K562 (cell line): ENCODE data around the gene LAMB3. TPM values are rescaled to one million over a fixed set of nuclear protein-coding genes. Genes with fewer than 3 reads are reported as not detected.

ENCODE experiments used
- CEBPB ChIP-seq: fragments of 450-650 bp; IDR thresholded peaks from 2 replicates; pipeline ENCODE4 v1.6.1; 2016; ENCODE audit warnings: missing genetic modification characterization, missing compliant biosample characterization
- SMC3 ChIP-seq: conservative IDR thresholded peaks from 2 replicates; pipeline ENCODE4 v1.6.1; 2011; ENCODE audit warnings: low read depth, low read length, improper control_type of control experiment; ENCODE audit not compliant: insufficient read depth
- TFE3 ChIP-seq: fragments of 450-650 bp; formaldehyde crosslinking; IDR thresholded peaks from 2 replicates; pipeline ENCODE4 v1.4.0; 2020; ENCODE audit warnings: mild to moderate bottlenecking, mixed read lengths
- USF1 ChIP-seq: sonication (generic); formaldehyde crosslinking; IDR thresholded peaks from 2 replicates; pipeline ENCODE4 v1.9.0; 2022; ENCODE audit warnings: mild to moderate bottlenecking, missing genetic modification reagents
- ZNF217 ChIP-seq: sonication (generic); formaldehyde crosslinking; IDR thresholded peaks from 2 replicates; pipeline ENCODE4 v1.8.0; 2022; ENCODE audit warnings: mild to moderate bottlenecking, missing genetic modification reagents
- ZNF41 ChIP-seq: fragments of 250-450 bp; sonication (Bioruptor Pico); conservative IDR thresholded peaks from 2 replicates; pipeline ENCODE4 v1.4.0; 2020; ENCODE audit warnings: mild to moderate bottlenecking
- microRNA-seq: library from miRNA; unstranded; fragments of <30 nt; microRNA quantifications from one replicate; pipeline ENCODE4, GENCODE V29; 2018; ENCODE audit warnings: borderline microRNAs expressed
- polyA plus RNA-seq, 8 experiments: library from polyadenylated mRNA; depleted of rRNA in 4 of 8; stranded (reverse) in 5 of 8; unstranded in 3 of 8; fragments of >200 nt; fragmentation: Nextera tagmentation in 2 of 8; fragmentation: Illumina TruSeq in 1 of 8; extraction: Ambion mirVana in 2 of 8; extraction: Trizol in 1 of 8; gene quantifications; 2 replicates each; pipeline versions ENCODE4 v1.2.1 to v1.2.3, GENCODE V29; 2011 to 2014; ENCODE audit warnings: inconsistent platforms in 1 of 8, missing spikeins in 1 of 8
- total RNA-seq, 7 experiments: library from RNA; depleted of rRNA in 6 of 7; stranded (reverse); fragments of >200 nt in 6 of 7; fragmentation: Illumina TruSeq in 2 of 7; extraction: Trizol in 2 of 7; gene quantifications; 2 replicates each; pipeline versions ENCODE4 v1.2.1 to v1.2.3, GENCODE V29; 2011 to 2021; ENCODE audit warnings: low replicate concordance in 1 of 7

LAMB3 gene
- total and polyA plus RNA-seq, 9 of the 15 experiments (the other 6 are each of a cell fraction or from before 2014, with no cell fraction given): 0.08 to 1.3 (median 0.91) TPM

DNA sequence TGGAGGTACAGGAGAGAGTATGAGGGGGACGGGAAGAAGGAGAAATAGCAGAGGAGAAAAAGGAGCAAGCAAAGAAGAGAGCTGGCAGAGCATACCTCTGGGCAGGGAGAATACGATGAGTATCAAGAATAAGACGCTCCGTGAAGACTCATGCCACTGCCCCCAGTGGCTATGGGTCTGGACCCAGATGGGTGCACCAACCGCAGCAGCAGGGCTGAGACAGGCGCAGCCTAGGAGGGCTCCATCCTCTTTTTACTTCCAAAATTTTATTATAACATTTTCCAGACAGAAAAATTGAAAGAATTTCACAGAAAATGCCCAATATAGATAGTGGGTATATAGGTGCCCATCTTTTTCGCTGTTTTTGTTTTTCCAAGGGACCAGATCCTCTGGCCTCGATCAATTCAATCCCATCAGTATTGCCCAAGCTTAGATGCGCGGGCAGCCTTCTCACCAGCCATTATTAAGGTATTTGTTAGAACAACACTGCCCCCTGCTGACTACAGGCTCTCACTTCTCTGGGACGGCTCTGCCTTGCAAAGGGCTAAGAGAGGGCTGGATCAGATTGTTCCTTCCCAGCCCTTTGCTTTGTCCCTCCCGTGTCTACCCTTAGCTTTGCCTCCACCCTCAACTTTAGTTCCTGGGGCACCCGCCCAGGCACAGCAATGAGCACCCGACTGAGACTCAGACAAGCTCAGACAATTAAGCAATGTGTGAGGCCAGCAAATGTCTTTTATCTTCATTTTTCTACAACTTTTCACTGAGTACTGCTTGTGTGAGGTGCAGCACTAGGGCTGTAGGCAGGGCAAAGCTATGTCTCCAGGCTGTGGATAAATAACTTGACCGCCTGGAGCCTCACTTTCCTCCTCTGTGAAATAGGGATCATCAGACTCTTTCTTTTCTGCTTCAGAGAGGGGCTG is 86.2 kb downstream of the LAMB3 start (continued):
- TF ChIP-seq TFE3 (CRISPR knock-in tag): no peak
- TF ChIP-seq ZNF41 (CRISPR knock-in tag): no peak
- peak; percentile 41; the same call in 1 of the 2 replicates for TF ChIP-seq CEBPB (tag)
- TF ChIP-seq SMC3: peak; percentile 40; the same call in 1 of the 2 replicates
- TF ChIP-seq USF1 (CRISPR knock-in tag): no peak
- TF ChIP-seq ZNF217: no peak

Small RNAs within 50 kb of the gene (microRNA-seq; reads per million reads assigned to microRNA genes)
- not detected for gene MIR4260

Other genes starting within 250 kb of the LAMB3 start
- gene CAMK1G, start 68.7 kb downstream of the LAMB3 start, total RNA-seq (2014; rRNA removed): not detected in 2 replicates
- gene CAMK1G, start 68.7 kb downstream of the LAMB3 start, total RNA-seq (2014; rRNA removed; fragmentation: Illumina TruSeq; extraction: Trizol): not detected in 2 replicates
- gene CAMK1G, start 68.7 kb downstream of the LAMB3 start, total RNA-seq (2015; rRNA removed; fragmentation: Illumina TruSeq; extraction: Trizol): not detected in 2 replicates
- gene CAMK1G, start 68.7 kb downstream of the LAMB3 start, total RNA-seq (2021): not detected in 2 replicates
- not detected in 2 replicates for gene CAMK1G, start 68.7 kb downstream of the LAMB3 start, polyA plus RNA-seq (2011; rRNA removed)
- not detected in 2 replicates for gene CAMK1G, start 68.7 kb downstream of the LAMB3 start, polyA plus RNA-seq (2014; fragmentation: Illumina TruSeq; extraction: Trizol)
- not detected for gene CAMK1G, start 68.7 kb downstream of the LAMB3 start, polyA plus RNA-seq (2014; fragmentation: Nextera tagmentation; extraction: Ambion mirVana)
- not detected in 2 replicates for gene CAMK1G, start 68.7 kb downstream of the LAMB3 start, polyA plus RNA-seq (2014; rRNA removed)
- 60.4 and 79.0 TPM in 2 replicates for gene G0S2, start 23.0 kb upstream of the LAMB3 start, total RNA-seq (2014; rRNA removed)
- 10.6 and 11.4 TPM in 2 replicates for gene G0S2, start 23.0 kb upstream of the LAMB3 start, total RNA-seq (2014; rRNA removed; fragmentation: Illumina TruSeq; extraction: Trizol)
- gene G0S2, start 23.0 kb upstream of the LAMB3 start, total RNA-seq (2015; rRNA removed; fragmentation: Illumina TruSeq; extraction: Trizol): 4.2 and 5.6 TPM in 2 replicates
- gene G0S2, start 23.0 kb upstream of the LAMB3 start, total RNA-seq (2021): 37.4 and 39.5 TPM in 2 replicates
- gene G0S2, start 23.0 kb upstream of the LAMB3 start, polyA plus RNA-seq (2011; rRNA removed): 0.18 and 0.30 TPM in 2 replicates
- gene G0S2, start 23.0 kb upstream of the LAMB3 start, polyA plus RNA-seq (2014; fragmentation: Illumina TruSeq; extraction: Trizol): 11.7 and 24.0 TPM in 2 replicates
- gene G0S2, start 23.0 kb upstream of the LAMB3 start, polyA plus RNA-seq (2014; fragmentation: Nextera tagmentation; extraction: Ambion mirVana): 1 to 10 TPM; 4.9 to 8.9 TPM
- 65.6 and 70.4 TPM in 2 replicates for gene G0S2, start 23.0 kb upstream of the LAMB3 start, polyA plus RNA-seq (2014; rRNA removed)
- gene HSD11B1, start 52.4 kb upstream of the LAMB3 start, total RNA-seq (2014; rRNA removed): not detected in 2 replicates
- gene HSD11B1, start 52.4 kb upstream of the LAMB3 start, total RNA-seq (2014; rRNA removed; fragmentation: Illumina TruSeq; extraction: Trizol): not detected in 2 replicates
- gene HSD11B1, start 52.4 kb upstream of the LAMB3 start, total RNA-seq (2015; rRNA removed; fragmentation: Illumina TruSeq; extraction: Trizol): not detected in 2 replicates
- 0.16 TPM in 1 of 2 replicates, not detected in the other for gene HSD11B1, start 52.4 kb upstream of the LAMB3 start, total RNA-seq (2021)
- gene HSD11B1, start 52.4 kb upstream of the LAMB3 start, polyA plus RNA-seq (2011; rRNA removed): not detected in 2 replicates
- not detected in 2 replicates for gene HSD11B1, start 52.4 kb upstream of the LAMB3 start, polyA plus RNA-seq (2014; fragmentation: Illumina TruSeq; extraction: Trizol)
- gene HSD11B1, start 52.4 kb upstream of the LAMB3 start, polyA plus RNA-seq (2014; fragmentation: Nextera tagmentation; extraction: Ambion mirVana): under 1 TPM in 1 of 2 experiments, not detected in 1; 0.04 TPM
- gene HSD11B1, start 52.4 kb upstream of the LAMB3 start, polyA plus RNA-seq (2014; rRNA removed): not detected in 2 replicates
- 1.1 TPM in 1 of 2 replicates, not detected in the other for gene TRAF3IP3, start 103.6 kb upstream of the LAMB3 start, total RNA-seq (2014; rRNA removed)
- gene TRAF3IP3, start 103.6 kb upstream of the LAMB3 start, total RNA-seq (2014; rRNA removed; fragmentation: Illumina TruSeq; extraction: Trizol): 0.15 and 0.26 TPM in 2 replicates
- gene TRAF3IP3, start 103.6 kb upstream of the LAMB3 start, total RNA-seq (2015; rRNA removed; fragmentation: Illumina TruSeq; extraction: Trizol): 0.34 and 0.36 TPM in 2 replicates
- gene TRAF3IP3, start 103.6 kb upstream of the LAMB3 start, total RNA-seq (2021): 0.56 and 0.80 TPM in 2 replicates
- 0.06 and 0.12 TPM in 2 replicates for gene TRAF3IP3, start 103.6 kb upstream of the LAMB3 start, polyA plus RNA-seq (2011; rRNA removed)
- 0.31 TPM in 1 of 2 replicates, not detected in the other for gene TRAF3IP3, start 103.6 kb upstream of the LAMB3 start, polyA plus RNA-seq (2014; fragmentation: Illumina TruSeq; extraction: Trizol)
- under 1 TPM; 0.21 to 0.45 TPM for gene TRAF3IP3, start 103.6 kb upstream of the LAMB3 start, polyA plus RNA-seq (2014; fragmentation: Nextera tagmentation; extraction: Ambion mirVana)
- gene TRAF3IP3, start 103.6 kb upstream of the LAMB3 start, polyA plus RNA-seq (2014; rRNA removed): 0.29 and 0.57 TPM in 2 replicates
- gene C1orf74, start 132.1 kb upstream of the LAMB3 start, total RNA-seq (2014; rRNA removed): 4.0 and 4.3 TPM in 2 replicates
- gene C1orf74, start 132.1 kb upstream of the LAMB3 start, total RNA-seq (2014; rRNA removed; fragmentation: Illumina TruSeq; extraction: Trizol): 5.7 and 6.5 TPM in 2 replicates
- 5.7 and 6.5 TPM in 2 replicates for gene C1orf74, start 132.1 kb upstream of the LAMB3 start, total RNA-seq (2015; rRNA removed; fragmentation: Illumina TruSeq; extraction: Trizol)
- 4.7 and 4.9 TPM in 2 replicates for gene C1orf74, start 132.1 kb upstream of the LAMB3 start, total RNA-seq (2021)
- 5.8 and 7.4 TPM in 2 replicates for gene C1orf74, start 132.1 kb upstream of the LAMB3 start, polyA plus RNA-seq (2011; rRNA removed)
- 5.3 and 5.7 TPM in 2 replicates for gene C1orf74, start 132.1 kb upstream of the LAMB3 start, polyA plus RNA-seq (2014; fragmentation: Illumina TruSeq; extraction: Trizol)
- gene C1orf74, start 132.1 kb upstream of the LAMB3 start, polyA plus RNA-seq (2014; fragmentation: Nextera tagmentation; extraction: Ambion mirVana): 1 to 10 TPM; 5.7 to 7.6 TPM
- 4.0 and 4.9 TPM in 2 replicates for gene C1orf74, start 132.1 kb upstream of the LAMB3 start, polyA plus RNA-seq (2014; rRNA removed)
- 0.32 and 0.37 TPM in 2 replicates for gene IRF6, start 153.7 kb upstream of the LAMB3 start, total RNA-seq (2014; rRNA removed)
- 0.22 and 0.25 TPM in 2 replicates for gene IRF6, start 153.7 kb upstream of the LAMB3 start, total RNA-seq (2014; rRNA removed; fragmentation: Illumina TruSeq; extraction: Trizol)
- gene IRF6, start 153.7 kb upstream of the LAMB3 start, total RNA-seq (2015; rRNA removed; fragmentation: Illumina TruSeq; extraction: Trizol): 0.08 and 0.11 TPM in 2 replicates
- gene IRF6, start 153.7 kb upstream of the LAMB3 start, total RNA-seq (2021): 0.20 and 0.29 TPM in 2 replicates
- 0.64 and 0.65 TPM in 2 replicates for gene IRF6, start 153.7 kb upstream of the LAMB3 start, polyA plus RNA-seq (2011; rRNA removed)
- gene IRF6, start 153.7 kb upstream of the LAMB3 start, polyA plus RNA-seq (2014; fragmentation: Illumina TruSeq; extraction: Trizol): 0.10 and 0.15 TPM in 2 replicates
- gene IRF6, start 153.7 kb upstream of the LAMB3 start, polyA plus RNA-seq (2014; fragmentation: Nextera tagmentation; extraction: Ambion mirVana): under 1 TPM; 0.04 to 0.17 TPM
- 0.03 and 0.11 TPM in 2 replicates for gene IRF6, start 153.7 kb upstream of the LAMB3 start, polyA plus RNA-seq (2014; rRNA removed)
- gene UTP25, start 175.5 kb upstream of the LAMB3 start, total RNA-seq (2014; rRNA removed): 10.6 and 11.9 TPM in 2 replicates
- 17.6 and 18.4 TPM in 2 replicates for gene UTP25, start 175.5 kb upstream of the LAMB3 start, total RNA-seq (2014; rRNA removed; fragmentation: Illumina TruSeq; extraction: Trizol)
- 15.3 and 16.6 TPM in 2 replicates for gene UTP25, start 175.5 kb upstream of the LAMB3 start, total RNA-seq (2015; rRNA removed; fragmentation: Illumina TruSeq; extraction: Trizol)
- 10.7 and 12.0 TPM in 2 replicates for gene UTP25, start 175.5 kb upstream of the LAMB3 start, total RNA-seq (2021)
- gene UTP25, start 175.5 kb upstream of the LAMB3 start, polyA plus RNA-seq (2011; rRNA removed): 10.4 and 12.8 TPM in 2 replicates
- 13.1 and 15.7 TPM in 2 replicates for gene UTP25, start 175.5 kb upstream of the LAMB3 start, polyA plus RNA-seq (2014; fragmentation: Illumina TruSeq; extraction: Trizol)
- gene UTP25, start 175.5 kb upstream of the LAMB3 start, polyA plus RNA-seq (2014; fragmentation: Nextera tagmentation; extraction: Ambion mirVana): 10 to 100 TPM in 1 of 2 experiments, 1 to 10 TPM in 1; 5.7 to 10.9 TPM
- 8.7 and 9.5 TPM in 2 replicates for gene UTP25, start 175.5 kb upstream of the LAMB3 start, polyA plus RNA-seq (2014; rRNA removed)